Thyroid gland (tissue), 4 donors: ENCODE measurements around the gene PLBD2.

Experiments
- CTCF ChIP-seq, 6 experiments: fragments of 200-600 bp in 3 of 6; fragments of 450-650 bp in 3 of 6; sonication (generic) in 3 of 6; IDR thresholded peaks; one replicate each; pipeline ENCODE4 v1.5.1; 2016 to 2019; ENCODE audit warnings: antibody characterized with exemption in 6 of 6, mild to moderate bottlenecking in 2 of 6, inconsistent platforms in 1 of 6, moderate library complexity in 1 of 6
- POLR2A ChIP-seq, 2 donors: fragments of 450-650 bp; IDR thresholded peaks; one replicate each; pipeline ENCODE4 v1.6.1; 2017; ENCODE audit warnings: antibody characterized with exemption in 2 of 2, mild to moderate bottlenecking in 2 of 2, moderate library complexity in 1 of 2

- TF ChIP-seq POLR2A (IDR thresholded peaks at IDR 0.05) (no peak), CTCF (IDR thresholded peaks at IDR 0.05) (no peak)
These were observed 35.4 kb downstream of the PLBD2 start for GRCh38 chr12:113393749-113394148.
